Astrocyte (in vitro differentiated cells and primary cell): Measurements from ENCODE around the gene PKP2. TPM values are rescaled to one million over a fixed set of nuclear protein-coding genes. Genes with fewer than 3 reads are reported as not detected.

Source experiments
- DNase-seq: peaks from one replicate; pipeline ENCODE4 v3.0.0-alpha.2; 2010; ENCODE audit warnings: low read depth
- FAIRE-seq: peaks from 2 replicates; lab custom pipeline; 2011; peaks lifted over from hg19 to GRCh38; lab: Jason Lieb, UNC
- H2AFZ ChIP-seq: 2 replicates; pipeline ENCODE4 v1.6.0; 2012; ENCODE audit warnings: low read depth, low read length, inconsistent platforms
- H3K27ac ChIP-seq: 2 replicates; pipeline ENCODE4 v1.5.1; 2011; ENCODE audit warnings: low read depth, low read length, inconsistent platforms
- H3K27me3 ChIP-seq: 2 replicates; pipeline ENCODE4 v1.6.0; 2011; ENCODE audit warnings: low read length, inconsistent platforms; ENCODE audit not compliant: insufficient read depth
- H3K36me3 ChIP-seq: 2 replicates; pipeline ENCODE4 v1.5.1; 2011; ENCODE audit warnings: low read length, inconsistent platforms; ENCODE audit not compliant: insufficient read depth
- H3K4me1 ChIP-seq: 2 replicates; pipeline ENCODE4 v1.5.1; 2011; ENCODE audit warnings: low read length, inconsistent platforms; ENCODE audit not compliant: insufficient read depth
- H3K4me2 ChIP-seq: 2 replicates; pipeline ENCODE4 v1.6.0; 2012; ENCODE audit warnings: low read length, inconsistent platforms
- H3K4me3 ChIP-seq: 2 replicates; pipeline ENCODE4 v1.5.1; 2011; ENCODE audit warnings: low read depth, mild to moderate bottlenecking, low read length, inconsistent platforms; ENCODE audit not compliant: insufficient read depth
- H3K79me2 ChIP-seq: 2 replicates; pipeline ENCODE4 v1.6.0; 2012; ENCODE audit warnings: mild to moderate bottlenecking, low read length, inconsistent platforms; ENCODE audit not compliant: insufficient read depth
- H3K9ac ChIP-seq: 2 replicates; pipeline ENCODE4 v1.6.0; 2012; ENCODE audit warnings: mild to moderate bottlenecking, low read length, inconsistent platforms
- H3K9me3 ChIP-seq: 2 replicates; pipeline ENCODE4 v1.5.1; 2012; ENCODE audit warnings: low read depth, mild to moderate bottlenecking, low read length, inconsistent platforms; ENCODE audit not compliant: insufficient read depth
- H4K20me1 ChIP-seq: 2 replicates; pipeline ENCODE4 v1.6.0; 2012; ENCODE audit warnings: low read length, inconsistent platforms; ENCODE audit not compliant: insufficient read depth
- H3K27ac Mint-ChIP-seq: one replicate; pipeline ENCODE4 v1.8.0; 2021; ENCODE audit warnings: mild to moderate bottlenecking, mixed read lengths; ENCODE audit not compliant: unreplicated experiment
- H3K27me3 Mint-ChIP-seq: one replicate; pipeline ENCODE4 v1.8.0; 2021; ENCODE audit warnings: low read depth, mixed read lengths; ENCODE audit not compliant: unreplicated experiment
- H3K36me3 Mint-ChIP-seq: one replicate; pipeline ENCODE4 v1.8.0; 2021; ENCODE audit warnings: low read depth, mixed read lengths; ENCODE audit not compliant: unreplicated experiment
- H3K4me1 Mint-ChIP-seq: one replicate; pipeline ENCODE4 v1.8.0; 2021; ENCODE audit warnings: low read depth, mixed read lengths; ENCODE audit not compliant: unreplicated experiment
- H3K4me3 Mint-ChIP-seq: one replicate; pipeline ENCODE4 v1.8.0; 2021; ENCODE audit warnings: mild to moderate bottlenecking, moderate library complexity, mixed read lengths; ENCODE audit not compliant: unreplicated experiment
- H3K9me3 Mint-ChIP-seq: one replicate; pipeline ENCODE4 v1.8.0; 2021; ENCODE audit warnings: mild to moderate bottlenecking, mixed read lengths; ENCODE audit not compliant: unreplicated experiment
- CTCF ChIP-seq: IDR thresholded peaks from 2 replicates; pipeline ENCODE4 v1.5.1; 2011; ENCODE audit warnings: low read depth, mild to moderate bottlenecking, inconsistent platforms, low read length, moderate library complexity; ENCODE audit not compliant: insufficient read depth
- EZH2 ChIP-seq: IDR thresholded peaks from 2 replicates; pipeline ENCODE4 v1.6.1; 2012; ENCODE audit warnings: mild to moderate bottlenecking, low read length, inconsistent platforms; ENCODE audit not compliant: insufficient read depth
- total RNA-seq: library from RNA; stranded (reverse); gene quantifications from 2 replicates; pipeline ENCODE4 v1.2.1, GENCODE V29; 2021

The PKP2 gene
- total RNA-seq, 1 donor from 2014 or later: 35.4 TPM

DNA sequence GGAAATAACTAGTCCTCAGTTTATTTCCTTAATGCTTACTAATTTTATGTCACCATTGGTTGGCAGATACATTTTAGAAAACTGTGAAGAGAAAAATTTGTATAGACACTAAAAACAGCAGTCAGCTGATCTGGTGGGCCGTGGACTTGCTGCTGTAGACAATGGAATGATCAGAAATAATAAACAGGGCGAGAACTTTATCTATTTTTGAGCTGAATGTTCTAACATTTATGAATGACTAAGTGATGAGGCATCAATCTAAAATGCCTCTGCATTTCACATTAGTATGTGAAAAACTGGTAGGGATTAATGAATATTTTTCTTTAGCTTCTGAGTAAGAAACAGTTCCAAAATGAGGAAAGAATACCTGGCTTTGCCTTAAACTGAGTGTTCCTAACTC, 24.8 kb upstream of the PKP2 start:
- no peak overlapping the region for H2AFZ ChIP-seq
- no peaks in the 10 kb centered on the region for H3K36me3 Mint-ChIP-seq
- H3K9ac ChIP-seq: peak overlapping the region; percentile 26
- H3K9me3 Mint-ChIP-seq: no peaks in the 10 kb centered on the region
- TF ChIP-seq CTCF (no peak), EZH2 (no peak)
- peak overlapping the region; percentile 71 for H3K27ac ChIP-seq
- no peak overlapping the region for H3K27ac Mint-ChIP-seq
- H3K4me2 ChIP-seq: peak overlapping the region; percentile 4
- no peaks in the 10 kb centered on the region for H3K27me3 ChIP-seq
- H3K79me2 ChIP-seq: no peaks in the 10 kb centered on the region
- no peaks in the 10 kb centered on the region for H4K20me1 ChIP-seq
- DNase-seq (peak; percentile 69), FAIRE-seq (no peak)
- H3K4me3 Mint-ChIP-seq: no peak overlapping the region
- peaks cover 6% of the 10 kb centered on the region for H3K4me1 Mint-ChIP-seq
- no peaks in the 10 kb centered on the region for H3K9me3 ChIP-seq
- H3K36me3 ChIP-seq: no peaks in the 10 kb centered on the region
- no peaks in the 10 kb centered on the region for H3K27me3 Mint-ChIP-seq
- no peak overlapping the region for H3K4me3 ChIP-seq
- peaks cover 16% of the 10 kb centered on the region for H3K4me1 ChIP-seq

DNA sequence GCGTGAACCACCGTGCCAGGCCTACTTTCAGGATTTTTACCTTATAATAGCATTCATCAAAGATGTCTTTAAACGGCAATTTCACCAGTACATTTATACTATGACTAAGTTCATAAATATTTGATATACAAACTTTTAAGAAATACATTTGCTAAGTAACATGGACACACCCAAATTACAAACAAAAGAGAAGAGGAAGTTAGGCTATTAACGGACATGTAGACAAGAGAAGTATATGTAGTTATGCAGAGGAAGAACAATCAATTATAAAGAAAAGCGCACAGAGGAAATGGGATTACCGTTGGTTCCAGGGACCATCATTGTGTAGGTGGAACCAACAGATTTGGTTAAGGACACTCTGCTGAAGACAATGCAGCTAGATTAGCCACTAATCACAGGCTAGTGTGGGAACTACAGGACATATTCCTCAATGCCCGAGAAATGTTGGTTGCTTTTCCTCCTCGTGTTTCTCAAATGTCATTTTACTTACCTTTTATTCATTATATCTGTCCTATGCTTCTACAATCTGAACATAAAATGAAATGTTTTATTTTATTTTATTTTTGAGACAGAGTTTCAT, 24.0 kb upstream of the PKP2 start:
- H3K4me3 Mint-ChIP-seq: no peak overlapping the region
- TF ChIP-seq EZH2 (no peak), CTCF (no peak)
- Histone ChIP-seq H3K79me2 (no peaks in the 10 kb centered on the region), H4K20me1 (no peaks in the 10 kb centered on the region), H3K9me3 (no peaks in the 10 kb centered on the region), H3K36me3 (no peaks in the 10 kb centered on the region), H3K27ac (peak overlapping the region; percentile 71), H3K9ac (no peak overlapping the region), H3K4me1 (peaks cover 16% of the 10 kb centered on the region), H3K4me2 (no peak overlapping the region), H3K27me3 (no peaks in the 10 kb centered on the region), H2AFZ (peak overlapping the region; percentile 9), H3K4me3 (no peak overlapping the region)
- no peaks in the 10 kb centered on the region for H3K36me3 Mint-ChIP-seq
- FAIRE-seq (no peak), DNase-seq (peak; percentile 40)
- H3K4me1 Mint-ChIP-seq: peaks cover 6% of the 10 kb centered on the region
- no peak overlapping the region for H3K27ac Mint-ChIP-seq
- H3K27me3 Mint-ChIP-seq: no peaks in the 10 kb centered on the region
- no peaks in the 10 kb centered on the region for H3K9me3 Mint-ChIP-seq
